ENCODE results near the gene TRMT112. TPM values are rescaled to one million over a fixed set of nuclear protein-coding genes. Genes with fewer than 3 reads are reported as not detected.
"Not testable (repeated sequence)": the region's sequence is repeated elsewhere in the genome, so short reads cannot be mapped to it uniquely, and the experiment has no call there.

TRMT112 gene
- total and polyA plus RNA-seq, 2 donors from 2014 or later: 172 to 291 TPM

- Histone ChIP-seq H3K9ac (ENCODE audit: low read length in 3 of 3) (peak overlapping the region; percentile 80 to 95 (median 89)), H3K4me1 (ENCODE audit: control insufficient read depth in 2 of 3, insufficient read depth in 2 of 3, low read depth in 1 of 3, low read length in 3 of 3) (peaks cover 0 to 13% (median 6%) of the 10 kb centered on the region in 3 donors), H3K9me3 (ENCODE audit: control insufficient read depth in 2 of 3, insufficient read depth in 1 of 3, low read length in 3 of 3) (no peaks in the 10 kb centered on the region), H3K27me3 (ENCODE audit: control insufficient read depth, insufficient read depth, low read length) (no peaks in the 10 kb centered on the region), H3K4me3 (ENCODE audit: low read length in 3 of 3) (peak overlapping the region; percentile 89 to 96 (median 92)), H3K27ac (ENCODE audit: low read depth in 2 of 2, low read length in 2 of 2) (peak overlapping the region; percentile 100), H3K36me3 (ENCODE audit: control insufficient read depth in 2 of 3, insufficient read depth in 3 of 3, low read length in 3 of 3) (peaks cover 0 to 12% (median 8%) of the 10 kb centered on the region in 3 donors)
- no peak for FAIRE-seq
- intact Hi-C loops (cut with DNase I): no loop called here
- no peak for TF ChIP-seq CTCF (IDR thresholded peaks at IDR 0.05; ENCODE audit: borderline replicate concordance, extremely low read depth, insufficient read depth)
- DNase-seq: peak in 2 of 5 donors; percentile 30 to 66
These were observed 561 bp downstream of the TRMT112 start for GRCh38 chr11:64316672-64317324.

- H3K9ac ChIP-seq (ENCODE audit: low read length in 3 of 3); H3K27me3 ChIP-seq (ENCODE audit: control insufficient read depth, insufficient read depth, low read length); H3K27ac ChIP-seq (ENCODE audit: low read depth in 2 of 2, low read length in 2 of 2); DNase-seq; FAIRE-seq; intact Hi-C loops (cut with DNase I); H3K9me3 ChIP-seq (ENCODE audit: control insufficient read depth in 2 of 3, insufficient read depth in 1 of 3, low read length in 3 of 3): not testable (repeated sequence)
- peak overlapping the region in 1 of 3 donors; percentile 92 for H3K4me3 ChIP-seq (ENCODE audit: low read length in 3 of 3)
- peaks cover 0 to 10% (median 8%) of the 10 kb centered on the region in 3 donors for H3K36me3 ChIP-seq (ENCODE audit: control insufficient read depth in 2 of 3, insufficient read depth in 3 of 3, low read length in 3 of 3)
- H3K4me1 ChIP-seq (ENCODE audit: control insufficient read depth in 2 of 3, insufficient read depth in 2 of 3, low read depth in 1 of 3, low read length in 3 of 3): peaks cover 0 to 16% (median 9%) of the 10 kb centered on the region in 3 donors
These were observed 1.5 kb downstream of the TRMT112 start for GRCh38 chr11:64315667-64316526.

GRCh38 chr11:64314805-64315561, 2.4 kb downstream of the TRMT112 start:
- no peak for DNase-seq
- Histone ChIP-seq H3K27ac (ENCODE audit: low read depth in 2 of 2, low read length in 2 of 2) (no peak overlapping the region), H3K9me3 (ENCODE audit: control insufficient read depth in 2 of 3, insufficient read depth in 1 of 3, low read length in 3 of 3) (no peaks in the 10 kb centered on the region), H3K9ac (ENCODE audit: low read length in 3 of 3) (no peak overlapping the region), H3K4me1 (ENCODE audit: control insufficient read depth in 2 of 3, insufficient read depth in 2 of 3, low read depth in 1 of 3, low read length in 3 of 3) (peaks cover 0 to 18% (median 11%) of the 10 kb centered on the region in 3 donors), H3K4me3 (ENCODE audit: low read length in 3 of 3) (no peak overlapping the region), H3K27me3 (ENCODE audit: control insufficient read depth, insufficient read depth, low read length) (no peaks in the 10 kb centered on the region), H3K36me3 (ENCODE audit: control insufficient read depth in 2 of 3, insufficient read depth in 3 of 3, low read length in 3 of 3) (peaks cover 0 to 10% (median 8%) of the 10 kb centered on the region in 3 donors)
- intact Hi-C loops (cut with DNase I): no loop called here
- FAIRE-seq: no peak
- TF ChIP-seq CTCF (IDR thresholded peaks at IDR 0.05; ENCODE audit: borderline replicate concordance, extremely low read depth, insufficient read depth): no peak

Measured in kidney (tissue), 14 donors.